Measurements from ENCODE around the gene COG4. TPM values are rescaled to one million over a fixed set of nuclear protein-coding genes. Genes with fewer than 3 reads are reported as not detected.

Gene COG4
- total RNA-seq, 1 donor from 2014 or later, result 62.6 TPM

- Mint-ChIP-seq H3K36me3 (no peaks in the 10 kb centered on the region), H3K4me3 (no peak overlapping the region)
- TF ChIP-seq CTCF (IDR thresholded peaks at IDR 0.05; ENCODE audit: unreplicated experiment), result no peak
Observed at GRCh38 chr16:70444249-70445063, 78.9 kb downstream of the COG4 start.

GRCh38 chr16:70442344-70442743, 81.0 kb downstream of the COG4 start:
- Mint-ChIP-seq H3K27ac (no peak overlapping the region), H3K4me3 (no peak overlapping the region), H3K9me3 (no peaks in the 10 kb centered on the region), H3K27me3 (ENCODE audit: low read depth) (no peaks in the 10 kb centered on the region), H3K36me3 (no peaks in the 10 kb centered on the region), H3K4me1 (peaks cover 20% of the 10 kb centered on the region)
- DNase-seq (ENCODE audit: low spot score in 2 of 2, unreplicated experiment in 2 of 2), result no peak
- no peak for TF ChIP-seq CTCF (IDR thresholded peaks at IDR 0.05; ENCODE audit: unreplicated experiment)

More at GRCh38 chr16:70444249-70445063, 78.9 kb downstream of the COG4 start:
- DNase-seq (ENCODE audit: low spot score in 2 of 2, unreplicated experiment in 2 of 2), result no peak
- H3K4me1 Mint-ChIP-seq, result peaks cover 10% of the 10 kb centered on the region
- peak overlapping the region; percentile 15 for H3K27ac Mint-ChIP-seq
- H3K27me3 Mint-ChIP-seq (ENCODE audit: low read depth), result no peaks in the 10 kb centered on the region
- H3K9me3 Mint-ChIP-seq, result no peaks in the 10 kb centered on the region

- Mint-ChIP-seq H3K4me3 (no peak overlapping the region), H3K9me3 (no peaks in the 10 kb centered on the region), H3K4me1 (peaks cover 29% of the 10 kb centered on the region), H3K27ac (no peak overlapping the region), H3K27me3 (ENCODE audit: low read depth) (no peaks in the 10 kb centered on the region), H3K36me3 (no peaks in the 10 kb centered on the region)
- no peak for DNase-seq (ENCODE audit: low spot score in 2 of 2, unreplicated experiment in 2 of 2)
- no peak for TF ChIP-seq CTCF (IDR thresholded peaks at IDR 0.05; ENCODE audit: unreplicated experiment)
Observed at GRCh38 chr16:70441406-70441990, 81.9 kb downstream of the COG4 start.

- no peak for TF ChIP-seq CTCF (IDR thresholded peaks at IDR 0.05; ENCODE audit: unreplicated experiment)
- Mint-ChIP-seq H3K9me3 (no peaks in the 10 kb centered on the region), H3K27me3 (ENCODE audit: low read depth) (no peaks in the 10 kb centered on the region), H3K27ac (no peak overlapping the region), H3K4me1 (peaks cover 36% of the 10 kb centered on the region), H3K36me3 (no peaks in the 10 kb centered on the region), H3K4me3 (peak overlapping the region; percentile 86)
- DNase-seq (ENCODE audit: low spot score in 2 of 2, unreplicated experiment in 2 of 2), result no peak
Observed at GRCh38 chr16:70440009-70440692, 83.2 kb downstream of the COG4 start.

GRCh38 chr16:70438969-70439862, 84.1 kb downstream of the COG4 start, which contains the start of gene ST3GAL2:
TSS of gene ST3GAL2 (minus strand) at chr16:70439100. CDS start at chr16:70398530, 40,570 bp downstream.
- Mint-ChIP-seq H3K4me3 (peak within 1 kb of the TSS; percentile 97), H3K4me1 (peaks cover 36% of the 10 kb centered on the region), H3K27me3 (ENCODE audit: low read depth) (no peaks in the 10 kb centered on the region), H3K27ac (peak within 1 kb of the TSS; percentile 98), H3K36me3 (no peaks in the 10 kb centered on the region), H3K9me3 (no peaks in the 10 kb centered on the region)
- DNase-seq (ENCODE audit: low spot score in 2 of 2, unreplicated experiment in 2 of 2), result peak; percentile 92 to 94
- no peak for TF ChIP-seq CTCF (IDR thresholded peaks at IDR 0.05; ENCODE audit: unreplicated experiment)

Data from mesothelial cell of epicardium (in vitro differentiated cells).